GM19238 (cell line): ENCODE results near the gene PHETA1.

Experiments
- DNase-seq: peaks from one replicate; pipeline ENCODE4 v3.0.0; 2011; ENCODE audit warnings: low spot score; ENCODE audit not compliant: insufficient read length

The PHETA1 gene

GRCh38 chr12:111322336-111323250, 46.3 kb downstream of the PHETA1 start:
- DNase-seq: no peak

GRCh38 chr12:111321317-111321716, 47.6 kb downstream of the PHETA1 start:
- no peak for DNase-seq

- DNase-seq: no peak
These were observed 48.4 kb downstream of the PHETA1 start for GRCh38 chr12:111320258-111321050.

GRCh38 chr12:111319600-111320257, 49.2 kb downstream of the PHETA1 start:
- DNase-seq: no peak

- no peak for DNase-seq
These were observed 50.4 kb downstream of the PHETA1 start for GRCh38 chr12:111318450-111318849.

GRCh38 chr12:111316671-111317070, 52.2 kb downstream of the PHETA1 start:
- no peak for DNase-seq

- DNase-seq: no peak
These were observed 53.8 kb downstream of the PHETA1 start for GRCh38 chr12:111314953-111315539.

- DNase-seq: peak; percentile 91
These were observed 55.0 kb downstream of the PHETA1 start for GRCh38 chr12:111313833-111314259.

- DNase-seq: no peak
These were observed 56.2 kb downstream of the PHETA1 start for GRCh38 chr12:111312708-111313107.

- DNase-seq: no peak
These were observed 56.9 kb downstream of the PHETA1 start for GRCh38 chr12:111312016-111312415.

- DNase-seq: no peak
These were observed 57.9 kb downstream of the PHETA1 start for GRCh38 chr12:111311011-111311410.
